ENCODE measurements around the gene BORCS6. TPM values are rescaled to one million over a fixed set of nuclear protein-coding genes. Genes with fewer than 3 reads are reported as not detected.
A peak's percentile ranks its signal among the peaks of the same experiment; 100 is the strongest.

The BORCS6 gene
- total RNA-seq, 1 experiment from 2014 or later, result 6.4 TPM

DNA sequence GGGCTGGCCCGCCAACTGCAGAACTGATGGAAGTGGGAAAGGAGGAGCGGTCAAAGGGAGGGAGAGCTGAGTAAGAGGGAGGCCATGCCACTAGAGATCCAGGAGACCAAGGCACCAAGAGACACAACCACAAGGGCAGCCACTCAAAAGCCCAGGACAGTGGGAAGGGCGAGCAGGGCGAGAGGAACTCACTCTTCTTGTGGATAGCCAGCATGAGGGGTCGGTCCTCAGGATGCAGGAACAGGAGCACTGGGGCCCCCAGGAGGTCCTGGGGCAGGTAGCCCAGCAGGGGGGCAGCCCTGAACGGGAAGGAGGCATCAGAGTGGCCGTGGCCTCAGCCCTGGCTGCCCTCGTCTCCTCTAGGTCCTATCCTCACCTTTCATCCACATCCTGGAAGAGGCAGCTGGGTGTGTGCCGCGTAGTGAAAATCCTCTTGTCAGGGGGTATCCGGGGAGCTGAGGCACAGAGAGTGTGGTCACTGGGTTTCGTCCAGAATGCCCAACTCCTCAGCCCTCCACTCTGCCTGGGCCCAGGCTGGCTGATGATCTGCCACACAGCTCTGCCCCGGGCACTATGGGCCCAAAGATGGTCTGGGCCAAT, 42.1 kb downstream of the BORCS6 start:
- Histone ChIP-seq H3K4me3 (replicated peaks in 1 of 2; ENCODE audit: low read depth in 1 of 2, low read length in 2 of 2) (no peak overlapping the region), H3K27me3 (ENCODE audit: insufficient read depth, low read length) (no peaks in the 10 kb centered on the region), H3K4me1 (ENCODE audit: control insufficient read depth in 1 of 2, insufficient read depth in 2 of 2, low read length in 2 of 2) (peaks cover 12 to 25% of the 10 kb centered on the region in 2 experiments), H3K36me3 (ENCODE audit: control insufficient read depth in 1 of 2, insufficient read depth in 2 of 2, low read length in 2 of 2) (peaks cover 46 to 63% of the 10 kb centered on the region in 2 experiments), H3K27ac (ENCODE audit: low read depth, low read length) (peak overlapping the region; percentile 18; the same call in 1 of the 2 replicates), H4K20me1 (ENCODE audit: insufficient read depth) (no peaks in the 10 kb centered on the region), H3K9me2 (ENCODE audit: insufficient read depth) (no peaks in the 10 kb centered on the region), H3K9me3 (ENCODE audit: control insufficient read depth in 1 of 2, insufficient read depth in 1 of 2, low read depth in 1 of 2, low read length in 2 of 2) (no peaks in the 10 kb centered on the region), H3K9ac (ENCODE audit: low read length) (no peak overlapping the region), H2AFZ (ENCODE audit: low read depth, low read length, poor library complexity, severe bottlenecking) (no peak overlapping the region), H3K4me2 (ENCODE audit: low read length) (no peak overlapping the region), H3K79me2 (ENCODE audit: insufficient read depth, low read length) (peaks cover 31% of the 10 kb centered on the region)
- intact Hi-C loops (cut with micrococcal nuclease), result no loop called here
- RAD21 ChIA-PET (ENCODE audit: low non-redundant PET in 1 of 2, low total read pairs in 2 of 2, uncharacterized antibody in 2 of 2, unreplicated experiment in 2 of 2), result no interaction called here
- CTCF ChIA-PET, result no interaction called here
- DNase-seq (ENCODE audit: low read depth, low spot score), result no peak
- no TSS peak for BruUV-seq (replicated peaks)
- POLR2A ChIA-PET, result interaction anchor here (1.0 kb wide), 1 partner anchor 9 kb away, joined by 3 read pairs; no protein-coding TSS in a partner anchor
- no peak for ATAC-seq
- TF ChIP-seq, protein P1, sequence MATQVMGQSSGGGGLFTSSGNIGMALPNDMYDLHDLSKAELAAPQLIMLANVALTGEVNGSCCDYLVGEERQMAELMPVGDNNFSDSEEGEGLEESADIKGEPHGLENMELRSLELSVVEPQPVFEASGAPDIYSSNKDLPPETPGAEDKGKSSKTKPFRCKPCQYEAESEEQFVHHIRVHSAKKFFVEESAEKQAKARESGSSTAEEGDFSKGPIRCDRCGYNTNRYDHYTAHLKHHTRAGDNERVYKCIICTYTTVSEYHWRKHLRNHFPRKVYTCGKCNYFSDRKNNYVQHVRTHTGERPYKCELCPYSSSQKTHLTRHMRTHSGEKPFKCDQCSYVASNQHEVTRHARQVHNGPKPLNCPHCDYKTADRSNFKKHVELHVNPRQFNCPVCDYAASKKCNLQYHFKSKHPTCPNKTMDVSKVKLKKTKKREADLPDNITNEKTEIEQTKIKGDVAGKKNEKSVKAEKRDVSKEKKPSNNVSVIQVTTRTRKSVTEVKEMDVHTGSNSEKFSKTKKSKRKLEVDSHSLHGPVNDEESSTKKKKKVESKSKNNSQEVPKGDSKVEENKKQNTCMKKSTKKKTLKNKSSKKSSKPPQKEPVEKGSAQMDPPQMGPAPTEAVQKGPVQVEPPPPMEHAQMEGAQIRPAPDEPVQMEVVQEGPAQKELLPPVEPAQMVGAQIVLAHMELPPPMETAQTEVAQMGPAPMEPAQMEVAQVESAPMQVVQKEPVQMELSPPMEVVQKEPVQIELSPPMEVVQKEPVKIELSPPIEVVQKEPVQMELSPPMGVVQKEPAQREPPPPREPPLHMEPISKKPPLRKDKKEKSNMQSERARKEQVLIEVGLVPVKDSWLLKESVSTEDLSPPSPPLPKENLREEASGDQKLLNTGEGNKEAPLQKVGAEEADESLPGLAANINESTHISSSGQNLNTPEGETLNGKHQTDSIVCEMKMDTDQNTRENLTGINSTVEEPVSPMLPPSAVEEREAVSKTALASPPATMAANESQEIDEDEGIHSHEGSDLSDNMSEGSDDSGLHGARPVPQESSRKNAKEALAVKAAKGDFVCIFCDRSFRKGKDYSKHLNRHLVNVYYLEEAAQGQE (IDR thresholded peaks at IDR 0.05; ENCODE audit: low read depth), result no peak
- TF ChIP-seq CEBPB (IDR thresholded peaks at IDR 0.05; ENCODE audit: low read depth), result no peak

DNA sequence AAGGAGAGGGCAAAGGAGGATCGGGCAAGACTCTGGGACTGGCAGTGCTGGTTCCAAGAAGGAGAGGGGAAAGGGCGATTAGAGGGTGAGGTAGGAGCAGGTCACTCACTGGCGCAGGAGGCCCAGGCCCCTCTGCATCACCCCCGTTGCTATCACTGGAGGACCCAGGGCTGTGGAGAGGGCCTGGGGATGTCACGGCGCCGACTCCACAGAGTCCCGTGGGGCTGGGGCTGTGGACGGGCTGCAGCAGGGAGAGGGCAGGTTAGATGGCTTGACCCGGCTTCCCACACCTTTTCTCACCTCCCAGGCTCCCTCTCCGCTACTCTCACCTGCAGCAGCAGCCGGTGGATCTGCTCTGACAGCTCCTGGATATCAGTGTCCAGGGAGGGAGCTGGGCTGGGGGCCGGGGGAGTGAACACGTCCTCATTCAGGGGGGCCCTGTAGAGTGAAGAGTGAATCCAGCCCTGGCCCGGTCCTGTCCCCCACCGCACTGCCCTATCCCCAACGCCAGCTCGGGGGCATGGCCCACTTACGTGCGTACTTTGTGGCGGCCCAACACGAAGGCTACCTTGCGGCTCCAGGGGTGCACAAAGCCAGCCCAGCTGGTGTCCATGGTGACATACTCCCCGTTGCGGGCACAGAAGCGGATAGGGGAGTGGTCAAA, 42.7 kb downstream of the BORCS6 start:
- Histone ChIP-seq H3K4me3 (replicated peaks in 1 of 2; ENCODE audit: low read depth in 1 of 2, low read length in 2 of 2) (no peak overlapping the region), H4K20me1 (ENCODE audit: insufficient read depth) (no peaks in the 10 kb centered on the region), H3K79me2 (ENCODE audit: insufficient read depth, low read length) (peaks cover 26% of the 10 kb centered on the region), H3K9ac (ENCODE audit: low read length) (no peak overlapping the region), H3K9me3 (ENCODE audit: control insufficient read depth in 1 of 2, insufficient read depth in 1 of 2, low read depth in 1 of 2, low read length in 2 of 2) (no peaks in the 10 kb centered on the region), H3K36me3 (ENCODE audit: control insufficient read depth in 1 of 2, insufficient read depth in 2 of 2, low read length in 2 of 2) (peaks cover 46 to 65% of the 10 kb centered on the region in 2 experiments), H3K4me2 (ENCODE audit: low read length) (no peak overlapping the region), H3K9me2 (ENCODE audit: insufficient read depth) (no peaks in the 10 kb centered on the region), H3K4me1 (ENCODE audit: control insufficient read depth in 1 of 2, insufficient read depth in 2 of 2, low read length in 2 of 2) (peaks cover 6 to 19% of the 10 kb centered on the region in 2 experiments), H3K27ac (ENCODE audit: low read depth, low read length) (peak overlapping the region; percentile 18; the same call in 1 of the 2 replicates), H3K27me3 (ENCODE audit: insufficient read depth, low read length) (no peaks in the 10 kb centered on the region), H2AFZ (ENCODE audit: low read depth, low read length, poor library complexity, severe bottlenecking) (no peak overlapping the region)
- no TSS peak for BruUV-seq (replicated peaks)
- DNase-seq (ENCODE audit: low read depth, low spot score), result no peak
- intact Hi-C loops (cut with micrococcal nuclease), result no loop called here
- RAD21 ChIA-PET (ENCODE audit: low non-redundant PET in 1 of 2, low total read pairs in 2 of 2, uncharacterized antibody in 2 of 2, unreplicated experiment in 2 of 2), result no interaction called here
- POLR2A ChIA-PET, result interaction anchor here (1.0 kb wide), 1 partner anchor 8 kb away, joined by 3 read pairs; no protein-coding TSS in a partner anchor
- no peak for ATAC-seq
- CTCF ChIA-PET, result no interaction called here
- TF ChIP-seq, protein P2, sequence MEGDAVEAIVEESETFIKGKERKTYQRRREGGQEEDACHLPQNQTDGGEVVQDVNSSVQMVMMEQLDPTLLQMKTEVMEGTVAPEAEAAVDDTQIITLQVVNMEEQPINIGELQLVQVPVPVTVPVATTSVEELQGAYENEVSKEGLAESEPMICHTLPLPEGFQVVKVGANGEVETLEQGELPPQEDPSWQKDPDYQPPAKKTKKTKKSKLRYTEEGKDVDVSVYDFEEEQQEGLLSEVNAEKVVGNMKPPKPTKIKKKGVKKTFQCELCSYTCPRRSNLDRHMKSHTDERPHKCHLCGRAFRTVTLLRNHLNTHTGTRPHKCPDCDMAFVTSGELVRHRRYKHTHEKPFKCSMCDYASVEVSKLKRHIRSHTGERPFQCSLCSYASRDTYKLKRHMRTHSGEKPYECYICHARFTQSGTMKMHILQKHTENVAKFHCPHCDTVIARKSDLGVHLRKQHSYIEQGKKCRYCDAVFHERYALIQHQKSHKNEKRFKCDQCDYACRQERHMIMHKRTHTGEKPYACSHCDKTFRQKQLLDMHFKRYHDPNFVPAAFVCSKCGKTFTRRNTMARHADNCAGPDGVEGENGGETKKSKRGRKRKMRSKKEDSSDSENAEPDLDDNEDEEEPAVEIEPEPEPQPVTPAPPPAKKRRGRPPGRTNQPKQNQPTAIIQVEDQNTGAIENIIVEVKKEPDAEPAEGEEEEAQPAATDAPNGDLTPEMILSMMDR (IDR thresholded peaks at IDR 0.05 in 2 of 3, conservative IDR thresholded peaks at IDR 0.05 in 1 of 3; ENCODE audit: borderline replicate concordance in 1 of 3, insufficient read depth in 1 of 3, low read depth in 2 of 3, low read length in 2 of 3), result no peak
- TF ChIP-seq YY1 (IDR thresholded peaks at IDR 0.05; ENCODE audit: extremely low read depth, insufficient replicate concordance, low read depth, low read length) (no peak), EZH2phosphoT487 (IDR thresholded peaks at IDR 0.05; ENCODE audit: borderline replicate concordance) (no peak), SRF (IDR thresholded peaks at IDR 0.05; ENCODE audit: low read depth) (no peak), SIN3A (IDR thresholded peaks at IDR 0.05; ENCODE audit: low read depth) (no peak)
- TF ChIP-seq, protein P3, sequence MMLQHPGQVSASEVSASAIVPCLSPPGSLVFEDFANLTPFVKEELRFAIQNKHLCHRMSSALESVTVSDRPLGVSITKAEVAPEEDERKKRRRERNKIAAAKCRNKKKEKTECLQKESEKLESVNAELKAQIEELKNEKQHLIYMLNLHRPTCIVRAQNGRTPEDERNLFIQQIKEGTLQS (IDR thresholded peaks at IDR 0.05), result no peak
- TF ChIP-seq, protein P4, sequence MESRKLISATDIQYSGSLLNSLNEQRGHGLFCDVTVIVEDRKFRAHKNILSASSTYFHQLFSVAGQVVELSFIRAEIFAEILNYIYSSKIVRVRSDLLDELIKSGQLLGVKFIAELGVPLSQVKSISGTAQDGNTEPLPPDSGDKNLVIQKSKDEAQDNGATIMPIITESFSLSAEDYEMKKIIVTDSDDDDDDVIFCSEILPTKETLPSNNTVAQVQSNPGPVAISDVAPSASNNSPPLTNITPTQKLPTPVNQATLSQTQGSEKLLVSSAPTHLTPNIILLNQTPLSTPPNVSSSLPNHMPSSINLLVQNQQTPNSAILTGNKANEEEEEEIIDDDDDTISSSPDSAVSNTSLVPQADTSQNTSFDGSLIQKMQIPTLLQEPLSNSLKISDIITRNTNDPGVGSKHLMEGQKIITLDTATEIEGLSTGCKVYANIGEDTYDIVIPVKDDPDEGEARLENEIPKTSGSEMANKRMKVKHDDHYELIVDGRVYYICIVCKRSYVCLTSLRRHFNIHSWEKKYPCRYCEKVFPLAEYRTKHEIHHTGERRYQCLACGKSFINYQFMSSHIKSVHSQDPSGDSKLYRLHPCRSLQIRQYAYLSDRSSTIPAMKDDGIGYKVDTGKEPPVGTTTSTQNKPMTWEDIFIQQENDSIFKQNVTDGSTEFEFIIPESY (IDR thresholded peaks at IDR 0.05; ENCODE audit: extremely low read depth, insufficient replicate concordance, low read length), result no peak
